ENCODE results near the gene POLL.

DNA sequence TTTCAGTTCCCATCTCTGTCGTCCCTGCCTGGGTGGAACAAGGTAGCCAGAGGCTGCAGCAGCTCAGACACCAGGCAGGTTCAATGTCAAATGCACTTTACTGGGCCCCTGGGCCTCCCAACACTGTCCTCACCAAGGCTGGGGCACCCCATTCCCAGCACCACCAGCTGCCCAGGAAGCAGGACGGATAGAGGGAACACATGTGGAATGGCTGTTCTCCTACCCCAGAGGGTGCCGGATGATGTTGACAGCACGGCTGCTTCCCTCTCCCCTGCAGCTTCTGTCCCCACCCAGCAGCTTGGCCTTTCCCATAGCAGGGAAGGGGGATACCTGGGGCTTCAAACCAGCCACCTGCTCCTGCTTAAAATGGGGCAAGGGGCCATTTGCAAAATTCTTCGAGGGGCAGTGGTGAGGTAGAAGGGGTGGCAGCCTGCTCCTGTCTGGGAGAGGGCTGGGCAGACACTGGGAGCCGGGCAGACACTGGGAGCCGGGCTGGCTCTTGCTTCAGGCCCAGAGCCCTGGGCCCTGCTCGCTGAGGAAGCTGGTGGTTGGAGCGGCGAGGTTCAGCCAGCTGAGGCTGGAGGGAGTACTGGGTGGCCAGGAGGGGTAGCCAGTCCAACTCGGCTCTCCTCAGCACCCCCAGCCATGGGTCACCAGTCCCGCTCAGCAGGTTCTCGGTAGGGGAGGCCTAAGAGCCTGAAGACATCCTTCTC lies 9.1 kb downstream of the POLL start:
- TF ChIP-seq CTCF (optimal IDR thresholded peaks at IDR 0.05 in 1 of 3, IDR thresholded peaks at IDR 0.05 in 1 of 3, conservative IDR thresholded peaks at IDR 0.05 in 1 of 3; ENCODE audit: extremely low read depth in 1 of 3, insufficient read depth in 2 of 3, low read length in 3 of 3) (no peak), EZH2 (IDR thresholded peaks at IDR 0.05; ENCODE audit: low read length) (no peak)

Data from keratinocyte (primary cell).